ENCODE measurements around the gene UBL3.

Gene UBL3

DNA sequence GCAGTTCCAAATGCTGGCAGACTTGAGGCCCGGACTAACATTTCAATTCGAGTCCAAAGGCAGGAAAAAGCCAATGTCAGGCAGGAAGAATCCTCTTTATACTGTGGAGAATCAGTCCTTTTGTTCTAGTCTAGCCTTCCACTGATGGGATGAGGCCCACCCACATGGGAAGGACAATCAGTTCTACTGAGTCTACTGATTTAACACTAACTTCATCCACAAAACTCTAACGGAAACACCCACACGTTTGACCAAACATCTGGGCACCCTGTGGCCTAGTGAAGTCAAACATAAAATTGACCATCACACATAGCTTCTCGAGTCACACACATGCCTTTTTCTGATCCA, 100.3 kb downstream of the UBL3 start:
- Mint-ChIP-seq H3K4me3 (no peak overlapping the region), H3K27ac (no peak overlapping the region), H3K4me1 (no peaks in the 10 kb centered on the region), H3K27me3 (peaks cover 20% of the 10 kb centered on the region), H3K36me3 (no peaks in the 10 kb centered on the region), H3K9me3 (no peaks in the 10 kb centered on the region)
- no peak for DNase-seq
- CTCF ChIA-PET: interaction anchor here (0.6 kb wide), 1 partner anchor 362 kb away, joined by 5 read pairs; no protein-coding TSS in a partner anchor

DNA sequence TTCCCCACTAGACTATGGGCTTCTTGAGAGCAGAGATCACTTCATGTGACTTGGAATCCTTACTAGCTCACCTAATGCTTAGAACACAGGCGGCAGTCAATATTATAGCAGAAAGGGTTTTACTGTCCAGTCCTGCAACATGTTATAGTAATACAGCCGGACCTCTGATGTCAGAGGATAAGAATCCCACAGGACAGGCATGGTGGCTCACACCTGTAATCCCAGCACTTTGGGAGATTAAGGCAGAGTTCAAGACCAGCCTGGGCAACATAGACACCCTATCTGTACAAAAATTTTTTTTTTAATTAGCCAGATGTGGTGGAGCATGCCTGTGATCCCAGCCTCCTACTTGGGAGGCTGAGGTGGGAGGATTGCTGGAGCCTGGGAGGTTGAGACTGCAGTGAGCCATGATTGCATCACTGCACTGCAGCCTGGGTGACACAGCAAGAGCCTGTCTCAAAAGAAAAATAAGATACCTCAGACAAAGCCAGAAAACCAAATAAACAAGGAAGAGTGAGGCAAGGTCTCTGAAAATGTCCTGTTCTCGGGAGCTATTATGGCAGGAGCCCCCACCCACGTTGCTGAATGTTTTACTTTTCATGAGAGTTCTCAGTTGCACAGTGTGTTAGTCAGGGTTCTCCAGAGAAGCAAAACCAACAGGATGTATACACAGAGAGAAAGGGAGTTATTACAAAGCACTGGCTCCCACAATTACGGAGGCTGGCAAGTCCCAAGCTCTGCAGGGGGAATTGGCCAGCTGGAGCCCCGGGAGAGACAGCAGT, 100.8 kb downstream of the UBL3 start:
- H3K4me3 Mint-ChIP-seq: no peak overlapping the region

DNA sequence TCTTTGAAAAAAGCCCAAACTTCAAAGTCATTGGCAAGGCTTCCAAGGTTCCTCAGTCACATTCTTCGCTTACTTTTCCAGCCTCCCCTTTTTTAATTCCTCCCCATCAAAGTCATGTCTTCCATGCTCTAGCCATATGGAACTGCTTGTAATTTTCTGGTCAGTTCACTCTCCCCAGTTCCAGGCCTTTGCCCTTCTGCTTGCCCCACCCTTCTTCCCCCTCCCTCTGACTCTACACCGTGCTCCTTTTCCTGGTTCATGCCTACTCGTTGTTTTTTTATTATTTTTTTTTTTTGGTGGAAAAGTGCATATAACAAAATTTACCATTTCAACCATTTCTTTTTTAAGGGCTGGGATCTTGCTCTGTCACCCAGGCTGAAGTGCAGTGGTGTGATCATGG, 102.3 kb downstream of the UBL3 start:
- no peaks in the 10 kb centered on the region for H3K4me1 Mint-ChIP-seq
- CTCF ChIA-PET: no interaction called here
- peaks cover 20% of the 10 kb centered on the region for H3K27me3 Mint-ChIP-seq
- no peaks in the 10 kb centered on the region for H3K9me3 Mint-ChIP-seq
- no peak overlapping the region for H3K4me3 Mint-ChIP-seq
- DNase-seq: no peak
- no peak overlapping the region for H3K27ac Mint-ChIP-seq
- no peaks in the 10 kb centered on the region for H3K36me3 Mint-ChIP-seq

More for the DNA sequence above, 100.8 kb downstream of the UBL3 start:
- H3K27ac Mint-ChIP-seq: no peak overlapping the region
- no peaks in the 10 kb centered on the region for H3K36me3 Mint-ChIP-seq
- H3K9me3 Mint-ChIP-seq: no peaks in the 10 kb centered on the region
- no peaks in the 10 kb centered on the region for H3K4me1 Mint-ChIP-seq
- DNase-seq: no peak
- CTCF ChIA-PET: no interaction called here
- peaks cover 23% of the 10 kb centered on the region for H3K27me3 Mint-ChIP-seq

DNA sequence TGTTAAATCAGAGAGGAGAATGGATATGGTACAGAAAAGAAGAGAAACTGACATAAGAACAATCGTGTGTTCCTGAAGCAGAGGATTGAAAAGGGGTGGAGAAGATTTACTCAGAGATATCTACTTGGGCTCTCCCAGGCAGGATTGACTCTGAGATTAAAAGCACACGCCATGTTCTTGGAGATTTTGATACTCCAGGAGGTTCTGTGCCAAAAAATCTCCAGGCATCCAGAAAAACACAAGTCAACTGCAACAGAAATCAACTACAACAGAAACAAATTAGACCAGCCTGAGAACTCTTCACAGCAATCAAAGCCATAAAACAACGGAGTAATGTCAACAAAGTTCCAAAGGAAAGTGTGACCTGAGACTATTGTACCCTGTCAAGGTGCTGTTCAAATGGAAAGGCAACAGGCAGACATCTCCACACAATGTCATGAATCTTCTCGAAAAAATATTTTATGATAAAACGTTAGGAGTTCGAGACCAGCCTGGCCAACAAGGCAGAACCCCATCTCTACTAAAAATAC, 104.2 kb downstream of the UBL3 start:
- no peak for DNase-seq
- peaks cover 14% of the 10 kb centered on the region for H3K27me3 Mint-ChIP-seq
- H3K4me3 Mint-ChIP-seq: no peak overlapping the region
- H3K9me3 Mint-ChIP-seq: no peaks in the 10 kb centered on the region
- H3K27ac Mint-ChIP-seq: no peak overlapping the region
- H3K4me1 Mint-ChIP-seq: no peaks in the 10 kb centered on the region
- no peaks in the 10 kb centered on the region for H3K36me3 Mint-ChIP-seq
- CTCF ChIA-PET: no interaction called here

DNA sequence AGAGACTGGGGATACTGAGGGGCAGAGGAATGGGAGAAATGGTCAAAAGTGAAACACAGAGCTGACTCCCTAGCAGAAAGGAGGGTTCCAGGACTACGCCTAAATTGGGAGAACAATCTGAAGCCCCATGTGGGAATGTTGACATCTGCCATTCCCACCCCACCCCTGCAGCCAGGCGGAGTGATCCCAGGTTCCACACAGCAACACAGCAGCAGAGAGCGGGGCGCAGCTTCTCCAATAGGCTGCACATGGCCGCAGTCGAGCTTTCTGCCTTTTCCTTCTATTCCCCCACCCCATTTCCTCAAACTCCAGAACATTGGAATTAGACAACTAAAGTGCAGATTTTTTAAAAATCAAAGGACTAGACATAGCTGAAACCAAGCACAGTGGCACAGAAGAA, 104.7 kb downstream of the UBL3 start:
- Mint-ChIP-seq H3K9me3 (no peaks in the 10 kb centered on the region), H3K36me3 (no peaks in the 10 kb centered on the region), H3K4me3 (no peak overlapping the region), H3K4me1 (no peaks in the 10 kb centered on the region), H3K27me3 (peaks cover 14% of the 10 kb centered on the region), H3K27ac (no peak overlapping the region)
- no peak for DNase-seq
- CTCF ChIA-PET: no interaction called here

DNA sequence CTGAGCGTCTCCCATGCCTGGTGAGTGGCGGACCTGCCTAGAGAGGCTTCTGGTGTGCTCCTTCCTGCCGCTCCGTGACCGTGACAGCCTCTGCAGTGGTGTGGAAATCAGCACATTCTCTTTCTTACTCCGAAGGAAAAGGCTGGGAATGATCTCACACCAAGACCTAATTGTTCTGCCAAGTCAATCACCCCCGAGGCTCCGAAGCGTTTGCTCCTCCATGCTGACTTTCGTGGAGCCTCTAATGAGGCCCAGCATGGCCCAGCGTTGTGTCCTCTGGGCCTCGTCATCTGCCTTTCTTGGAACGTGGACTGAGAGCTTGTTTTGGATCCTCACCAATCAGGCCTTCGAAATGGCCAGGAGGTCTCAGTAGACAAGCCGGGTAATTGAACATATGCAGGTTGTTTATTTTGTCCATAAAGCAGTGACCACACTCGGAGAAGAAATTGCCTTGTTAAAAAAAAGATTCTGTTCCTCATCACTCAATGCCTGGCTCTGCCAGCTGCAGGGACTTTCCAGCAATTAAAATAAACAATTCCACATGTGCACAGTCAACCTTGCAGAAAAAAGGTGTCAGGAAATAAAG, 107.1 kb downstream of the UBL3 start:
- Mint-ChIP-seq H3K27me3 (peaks cover 18% of the 10 kb centered on the region), H3K4me3 (no peak overlapping the region), H3K9me3 (no peaks in the 10 kb centered on the region), H3K4me1 (no peaks in the 10 kb centered on the region), H3K36me3 (no peaks in the 10 kb centered on the region), H3K27ac (no peak overlapping the region)
- DNase-seq: no peak
- CTCF ChIA-PET: no interaction called here

DNA sequence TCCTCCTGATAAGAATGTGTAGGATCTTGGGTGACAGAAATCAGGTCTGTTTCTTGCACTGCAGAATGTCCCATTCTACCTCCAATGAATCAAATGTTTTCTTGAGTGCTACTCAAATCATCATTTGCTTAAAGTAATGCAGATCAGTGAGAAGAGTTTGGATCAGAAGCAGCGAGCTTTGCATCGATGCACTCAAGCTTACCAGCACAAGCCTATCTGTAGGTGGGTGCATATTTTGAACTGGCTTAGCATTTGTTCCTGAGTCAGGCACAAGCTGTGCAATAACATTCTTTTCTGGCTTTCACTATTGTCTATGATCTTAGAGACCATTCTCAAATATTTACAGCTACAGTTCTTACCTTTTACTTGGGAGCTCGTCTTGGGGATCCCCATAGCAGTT, 109.5 kb downstream of the UBL3 start:
- no peaks in the 10 kb centered on the region for H3K4me1 Mint-ChIP-seq
- no peak overlapping the region for H3K4me3 Mint-ChIP-seq
- CTCF ChIA-PET: interaction anchor here (0.7 kb wide), 1 partner anchor 1914 kb away, joined by 3 read pairs; no protein-coding TSS in a partner anchor
- H3K27me3 Mint-ChIP-seq: peaks cover 13% of the 10 kb centered on the region
- H3K9me3 Mint-ChIP-seq: no peaks in the 10 kb centered on the region
- no peak for DNase-seq
- no peak overlapping the region for H3K27ac Mint-ChIP-seq
- no peaks in the 10 kb centered on the region for H3K36me3 Mint-ChIP-seq

DNA sequence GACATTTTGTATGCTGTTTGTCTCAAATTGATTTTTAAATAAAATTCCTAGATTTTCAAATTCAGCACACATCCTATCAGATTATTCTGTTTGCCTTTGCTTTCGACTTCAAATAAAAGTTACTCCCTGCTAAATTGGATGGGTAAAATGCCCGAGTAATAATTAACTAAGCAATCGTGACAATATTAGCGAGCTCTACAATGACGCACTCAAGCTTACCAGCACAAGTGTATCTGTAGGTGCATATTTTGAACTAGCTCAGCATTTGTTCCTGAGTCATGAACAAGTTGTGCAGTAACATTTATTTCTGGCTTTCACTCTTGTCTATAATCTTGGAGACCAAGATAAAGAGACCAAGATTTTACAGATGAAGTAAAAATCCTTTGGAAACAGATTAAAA, 113.4 kb downstream of the UBL3 start:
- peaks cover 26% of the 10 kb centered on the region for H3K27me3 Mint-ChIP-seq

DNA sequence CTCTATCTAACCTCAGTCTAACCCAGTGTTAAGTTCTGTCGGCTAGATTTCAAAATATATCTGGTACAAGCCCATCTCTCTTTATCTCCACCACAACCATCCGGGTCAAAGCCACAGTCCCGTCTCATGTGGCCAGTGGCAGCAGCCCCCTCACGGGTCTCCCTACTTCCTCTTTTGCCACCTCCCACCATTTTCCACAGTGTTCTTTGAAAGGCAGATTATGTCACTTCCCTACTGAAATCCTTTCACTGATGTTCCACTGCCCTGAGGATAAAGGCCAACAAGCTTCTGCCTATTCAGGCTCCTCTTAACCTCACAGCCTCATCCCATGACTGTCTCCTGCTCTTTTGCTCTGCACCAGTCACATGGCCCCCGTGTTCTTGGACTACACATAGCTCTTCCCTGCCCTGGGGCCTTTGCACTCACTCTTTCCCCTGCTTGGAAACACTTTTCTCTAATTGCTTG, 117.2 kb downstream of the UBL3 start:
- no peak overlapping the region for H3K27ac Mint-ChIP-seq
- DNase-seq: no peak
- H3K4me1 Mint-ChIP-seq: peaks cover 4% of the 10 kb centered on the region

More for the DNA sequence above, 113.4 kb downstream of the UBL3 start:
- Mint-ChIP-seq H3K4me1 (peaks cover 4% of the 10 kb centered on the region), H3K27ac (no peak overlapping the region), H3K4me3 (no peak overlapping the region), H3K9me3 (no peaks in the 10 kb centered on the region), H3K36me3 (no peaks in the 10 kb centered on the region)
- CTCF ChIA-PET: no interaction called here
- DNase-seq: no peak

DNA sequence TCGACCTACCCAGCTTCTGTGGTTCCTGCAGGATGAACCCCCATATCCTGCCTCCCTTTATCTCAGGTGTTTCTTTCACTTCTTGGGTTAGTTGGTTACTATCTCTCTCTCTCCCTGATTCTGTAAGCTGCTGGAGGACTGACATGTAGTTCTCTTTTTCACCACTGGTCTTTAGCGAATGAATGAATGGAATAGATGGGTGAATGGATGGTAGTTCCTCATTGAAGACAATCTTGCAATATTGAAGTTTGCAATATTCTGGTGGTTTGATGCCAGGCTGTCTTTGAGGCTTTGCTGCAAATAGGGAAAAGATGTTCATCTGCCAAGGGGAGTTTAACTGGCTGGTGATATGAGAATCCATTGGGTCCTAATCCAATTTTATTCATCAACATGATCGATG, 120.2 kb downstream of the UBL3 start:
- DNase-seq: no peak
- peaks cover 61% of the 10 kb centered on the region for H3K27me3 Mint-ChIP-seq
- H3K4me1 Mint-ChIP-seq: peaks cover 4% of the 10 kb centered on the region
- CTCF ChIA-PET: no interaction called here
- no peaks in the 10 kb centered on the region for H3K9me3 Mint-ChIP-seq
- H3K27ac Mint-ChIP-seq: no peak overlapping the region
- H3K36me3 Mint-ChIP-seq: no peaks in the 10 kb centered on the region
- no peak overlapping the region for H3K4me3 Mint-ChIP-seq

More for the DNA sequence above, 117.2 kb downstream of the UBL3 start:
- H3K27me3 Mint-ChIP-seq: peaks cover 55% of the 10 kb centered on the region
- H3K36me3 Mint-ChIP-seq: no peaks in the 10 kb centered on the region
- CTCF ChIA-PET: no interaction called here
- no peak overlapping the region for H3K4me3 Mint-ChIP-seq
- no peaks in the 10 kb centered on the region for H3K9me3 Mint-ChIP-seq

DNA sequence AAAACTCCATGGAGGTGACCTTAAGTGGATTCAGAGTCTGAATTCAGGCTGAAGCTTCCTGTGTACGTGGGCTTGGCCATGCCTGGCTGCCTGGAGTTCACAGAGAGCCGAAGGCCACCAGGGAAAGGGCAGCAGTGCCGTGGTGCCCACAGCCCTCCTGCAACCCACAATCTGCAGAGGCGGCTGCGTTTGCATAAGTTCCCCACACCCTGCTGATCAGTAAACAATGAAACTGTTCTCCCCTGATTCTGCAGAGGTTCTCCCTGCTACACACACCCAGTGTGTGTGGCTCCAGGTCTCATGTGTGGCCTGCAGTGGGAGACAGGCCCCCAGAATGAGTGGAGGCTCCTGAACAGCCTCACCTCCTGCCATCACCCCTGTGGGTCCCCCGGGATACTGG, 128.0 kb downstream of the UBL3 start:
- Mint-ChIP-seq H3K36me3 (no peaks in the 10 kb centered on the region), H3K4me1 (no peaks in the 10 kb centered on the region), H3K27me3 (peaks cover 4% of the 10 kb centered on the region), H3K9me3 (no peaks in the 10 kb centered on the region), H3K27ac (no peak overlapping the region), H3K4me3 (no peak overlapping the region)
- CTCF ChIA-PET: interaction anchor here (1.4 kb wide), 1 partner anchor 9 kb away, joined by 5 read pairs; no protein-coding TSS in a partner anchor
- no peak for DNase-seq

DNA sequence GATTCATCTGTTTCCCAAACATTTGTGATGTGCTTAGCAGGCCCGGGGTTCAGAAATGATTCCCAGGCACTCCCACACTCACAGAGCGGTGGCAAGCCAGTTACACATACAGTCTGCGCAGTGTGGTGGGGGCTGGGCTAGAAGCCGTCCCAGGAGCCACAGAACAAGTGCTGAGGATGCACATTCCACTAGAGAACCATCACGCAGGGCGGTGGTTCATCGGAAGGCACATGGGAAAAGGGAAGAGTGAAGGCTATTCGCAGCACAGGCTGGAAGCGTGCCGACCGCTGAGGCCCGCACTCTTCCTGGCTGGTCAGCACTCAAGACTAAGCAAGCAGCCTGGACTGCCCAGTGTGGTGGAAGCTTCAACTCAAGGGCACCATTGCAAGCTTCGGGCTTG, 128.7 kb downstream of the UBL3 start:
- CTCF ChIA-PET: no interaction called here
- Mint-ChIP-seq H3K4me1 (no peaks in the 10 kb centered on the region), H3K27me3 (no peaks in the 10 kb centered on the region), H3K4me3 (no peak overlapping the region), H3K9me3 (no peaks in the 10 kb centered on the region), H3K36me3 (no peaks in the 10 kb centered on the region), H3K27ac (no peak overlapping the region)
- DNase-seq: no peak

DNA sequence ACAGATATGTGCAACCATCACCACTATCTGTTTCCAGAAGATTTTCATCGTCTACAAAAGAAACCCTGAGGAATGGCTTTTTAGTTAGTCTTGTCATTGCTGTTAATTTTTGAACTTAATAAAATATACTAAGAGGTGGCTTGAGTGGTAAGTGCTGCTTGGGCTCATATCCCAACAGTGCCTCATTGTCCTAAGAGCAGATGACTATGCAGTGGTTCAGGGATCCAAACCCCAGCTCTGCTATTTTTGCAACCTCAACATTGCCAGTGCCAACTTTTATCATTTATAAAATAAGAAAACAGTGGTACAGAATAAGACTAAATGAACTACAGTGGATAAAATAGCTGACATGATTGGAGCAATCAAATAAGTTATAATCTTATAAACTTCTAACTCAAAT, 131.7 kb downstream of the UBL3 start:
- peaks cover 8% of the 10 kb centered on the region for H3K27me3 Mint-ChIP-seq
- no peaks in the 10 kb centered on the region for H3K9me3 Mint-ChIP-seq
- H3K27ac Mint-ChIP-seq: no peak overlapping the region
- DNase-seq: no peak
- no peaks in the 10 kb centered on the region for H3K36me3 Mint-ChIP-seq
- H3K4me3 Mint-ChIP-seq: no peak overlapping the region
- CTCF ChIA-PET: no interaction called here
- H3K4me1 Mint-ChIP-seq: no peaks in the 10 kb centered on the region

DNA sequence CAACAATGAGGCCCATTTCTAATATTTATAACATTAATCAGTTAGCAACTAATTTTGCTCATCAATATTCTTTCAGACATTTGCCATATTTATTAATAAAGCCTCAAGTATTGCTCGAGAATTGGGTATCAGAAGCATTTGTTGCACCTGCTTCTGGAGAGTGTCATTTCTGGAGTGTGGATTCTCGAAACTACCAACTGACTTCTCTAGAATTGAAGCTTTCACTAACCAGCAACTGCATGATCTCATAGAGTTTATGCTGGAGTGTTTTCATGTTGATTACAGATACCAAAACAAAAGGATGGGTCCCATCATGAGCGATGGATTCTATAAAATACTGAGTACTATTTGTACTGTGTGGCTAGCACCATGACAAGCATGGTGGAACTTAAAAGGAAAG, 133.9 kb downstream of the UBL3 start:
- H3K27ac Mint-ChIP-seq: no peak overlapping the region
- H3K9me3 Mint-ChIP-seq: no peaks in the 10 kb centered on the region
- peaks cover 17% of the 10 kb centered on the region for H3K27me3 Mint-ChIP-seq
- CTCF ChIA-PET: interaction anchor here (1.1 to 1.6 kb wide), 2 partner anchors 213 to 248 kb away, joined by 3 read pairs; no protein-coding TSS in a partner anchor
- no peaks in the 10 kb centered on the region for H3K36me3 Mint-ChIP-seq
- no peaks in the 10 kb centered on the region for H3K4me1 Mint-ChIP-seq
- no peak for DNase-seq
- no peak overlapping the region for H3K4me3 Mint-ChIP-seq
